GM19239 (cell line): Measurements from ENCODE around the gene ASTN2.

Experiments
- DNase-seq: peaks from one replicate; pipeline ENCODE4 v3.0.0; 2011; ENCODE audit warnings: low spot score; ENCODE audit not compliant: insufficient read length
- FAIRE-seq: peaks from 2 replicates; lab custom pipeline; 2011; peaks lifted over from hg19 to GRCh38; lab: Jason Lieb, UNC

ASTN2 gene

DNA sequence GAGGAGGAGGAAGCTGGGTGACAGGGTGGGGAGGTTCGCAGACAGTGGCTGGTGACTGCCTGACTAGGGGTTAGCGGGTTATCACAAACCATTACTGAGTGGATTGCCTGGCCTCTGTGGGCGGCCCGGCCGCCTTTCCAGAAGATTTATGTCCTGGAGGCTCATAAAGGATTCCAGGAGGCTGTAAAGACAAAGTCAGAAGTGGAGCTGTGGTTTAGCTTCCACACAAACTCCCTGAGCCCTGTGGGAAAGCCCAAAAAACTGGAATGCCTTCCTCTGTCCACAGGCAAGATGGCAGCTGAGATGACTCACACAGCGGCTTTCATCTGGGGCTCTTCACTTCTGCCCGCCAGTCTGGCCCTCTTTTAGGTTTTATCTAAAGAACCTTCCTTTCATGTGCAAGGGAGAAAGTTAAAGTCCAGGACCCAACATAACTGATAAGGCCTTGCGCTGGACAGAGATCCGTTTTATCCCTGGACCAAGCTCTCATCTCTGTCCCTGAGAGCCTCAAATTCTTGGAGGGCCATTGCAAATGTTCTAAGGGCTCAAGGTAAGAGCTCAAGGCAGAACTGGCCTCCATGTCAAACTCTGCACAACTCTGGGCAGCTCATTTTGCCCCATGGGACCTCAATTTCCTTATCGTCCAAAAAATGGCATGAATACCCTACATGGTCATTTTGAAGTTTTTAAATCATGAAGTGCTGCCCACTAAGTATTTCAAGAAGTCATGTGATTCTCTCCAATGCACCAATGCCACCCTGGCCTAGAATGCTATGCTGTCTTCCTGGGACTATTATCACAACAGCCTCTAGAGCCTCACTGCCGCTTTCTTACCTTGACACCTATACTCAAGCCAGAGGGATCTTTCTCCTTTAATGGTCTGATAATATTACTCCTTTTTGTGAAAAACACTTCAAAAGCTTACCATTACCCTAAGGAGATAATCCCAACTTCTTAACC, 977.2 kb downstream of the ASTN2 start:
- DNase-seq (no peak), FAIRE-seq (no peak)

DNA sequence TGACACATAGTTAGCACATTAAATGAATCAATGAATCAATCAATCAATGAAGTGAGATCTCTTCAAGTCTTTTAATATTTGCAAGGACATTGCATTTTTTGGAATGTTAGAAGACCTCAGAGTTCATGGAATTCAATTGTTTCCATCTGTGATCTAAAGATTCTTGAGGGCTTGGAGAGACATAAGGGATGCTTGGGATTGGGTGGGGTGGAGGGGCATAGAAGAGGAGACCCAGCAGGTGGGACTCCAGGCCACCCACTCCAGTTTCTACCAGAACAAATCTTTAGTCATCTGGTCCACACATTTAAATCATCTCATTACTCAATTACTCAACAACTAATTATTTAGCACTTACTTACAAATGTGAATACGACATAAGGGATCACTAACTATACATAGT, 978.7 kb downstream of the ASTN2 start:
- DNase-seq (no peak), FAIRE-seq (no peak)

DNA sequence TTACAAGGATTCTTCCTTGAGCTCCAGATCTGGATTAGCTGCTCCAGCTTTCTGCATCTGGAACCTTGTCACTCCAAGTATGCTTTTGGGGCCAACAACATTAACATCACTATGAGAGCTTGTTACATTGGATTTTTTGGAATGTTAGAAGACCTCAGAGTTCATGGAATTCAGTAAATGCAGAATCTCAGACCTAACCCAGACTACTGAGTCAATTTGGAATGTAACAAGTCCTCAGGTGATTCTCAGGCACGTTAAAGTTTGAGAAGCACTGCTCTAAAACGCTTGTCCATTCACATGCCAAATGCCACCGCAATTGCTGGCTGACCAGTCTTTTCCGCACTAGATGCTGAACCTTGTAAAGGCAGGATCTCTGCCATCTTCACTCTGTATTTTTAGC, 979.2 kb downstream of the ASTN2 start:
- no peak for DNase-seq
- no peak for FAIRE-seq

GRCh38 chr9:116434314-116434713, 980.5 kb downstream of the ASTN2 start:
- FAIRE-seq (no peak), DNase-seq (no peak)

GRCh38 chr9:116432051-116432450, 982.8 kb downstream of the ASTN2 start:
- FAIRE-seq (no peak), DNase-seq (no peak)

DNA sequence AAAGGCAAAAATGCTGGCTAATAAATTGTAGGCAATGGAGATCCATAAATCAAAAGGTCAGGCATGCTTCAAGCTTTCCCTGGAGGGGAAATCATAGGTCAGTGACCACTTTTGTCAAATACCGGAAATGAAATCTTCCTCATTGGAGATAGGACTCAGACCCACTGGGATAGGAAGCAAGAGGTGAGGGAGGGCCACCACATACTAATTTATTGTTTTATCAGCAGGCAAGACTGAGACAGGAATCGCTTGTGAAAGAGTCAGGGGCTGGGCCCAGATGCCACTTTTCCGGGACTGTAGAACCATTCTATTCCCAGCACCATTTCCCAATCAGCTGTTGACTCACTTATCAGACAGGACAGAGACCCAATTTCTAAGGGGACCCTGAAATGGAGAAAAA, 984.0 kb downstream of the ASTN2 start:
- FAIRE-seq: no peak

DNA sequence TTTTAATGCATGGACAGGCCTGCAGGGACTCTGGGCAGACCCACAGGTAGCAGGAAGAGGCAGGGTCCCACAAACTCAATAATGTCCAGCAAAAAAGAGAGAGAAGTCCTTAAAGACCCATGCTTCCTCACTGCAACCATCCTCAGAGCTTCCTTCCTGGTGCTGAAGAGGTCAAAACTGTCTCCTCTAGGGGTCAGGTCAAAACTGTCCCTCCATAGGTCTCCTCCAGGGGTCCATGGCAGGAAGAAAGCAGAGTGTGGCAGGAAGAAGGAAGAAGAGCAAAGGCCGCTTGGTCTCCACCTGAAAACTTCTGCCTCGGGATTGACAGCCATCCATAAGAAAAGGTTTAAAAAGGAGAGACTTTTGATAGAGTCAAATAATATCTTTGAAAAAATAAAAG, 989.6 kb downstream of the ASTN2 start:
- FAIRE-seq: no peak

More for the DNA sequence above, 984.0 kb downstream of the ASTN2 start:
- DNase-seq: no peak

DNA sequence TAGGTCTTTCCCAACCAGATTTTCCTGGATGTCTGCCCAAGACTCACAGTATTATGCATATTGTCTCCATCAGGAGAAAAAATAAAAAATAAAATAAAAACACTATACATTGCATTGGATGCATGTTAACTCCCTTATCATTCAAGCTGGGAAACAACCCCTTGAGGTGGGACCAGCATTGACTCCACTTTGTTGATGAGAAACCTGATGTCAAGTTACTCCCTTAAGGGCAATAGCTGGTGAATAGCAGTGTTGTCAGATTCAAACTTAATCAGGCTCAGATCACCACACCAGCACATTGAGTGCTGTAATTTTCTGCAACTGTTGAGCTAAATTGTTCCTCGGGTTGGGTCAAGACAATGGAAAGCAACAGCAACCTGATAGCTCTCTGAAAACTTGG, 991.7 kb downstream of the ASTN2 start:
- no peak for DNase-seq
- FAIRE-seq: no peak

More for the DNA sequence above, 989.6 kb downstream of the ASTN2 start:
- no peak for DNase-seq

- no peak for FAIRE-seq
- DNase-seq: no peak
Measured at GRCh38 chr9:116422119-116422979, 992.5 kb downstream of the ASTN2 start.

GRCh38 chr9:116420993-116421538, 993.8 kb downstream of the ASTN2 start:
- DNase-seq: no peak
- FAIRE-seq: no peak

GRCh38 chr9:116419181-116419580, 995.7 kb downstream of the ASTN2 start:
- DNase-seq: no peak
- FAIRE-seq: no peak

DNA sequence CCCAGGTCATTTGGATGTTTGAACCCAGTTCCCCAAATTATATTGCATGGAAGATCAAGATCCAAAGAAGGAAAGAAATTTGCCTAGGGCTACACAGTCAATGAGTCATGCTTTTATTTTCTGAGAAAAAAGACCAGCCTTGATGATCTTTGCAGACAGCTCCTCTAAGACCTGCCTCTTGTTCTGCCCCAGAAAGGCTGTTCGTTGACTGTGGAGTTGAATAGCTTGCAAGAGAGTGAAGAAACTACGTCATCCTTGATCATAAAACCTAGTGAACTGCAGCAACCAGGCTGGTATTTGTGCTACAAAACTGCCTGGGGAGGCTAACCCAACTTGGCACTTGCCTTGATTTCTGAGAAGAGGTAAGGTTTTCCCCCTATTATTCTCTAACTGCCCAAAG, 997.4 kb downstream of the ASTN2 start:
- FAIRE-seq (no peak), DNase-seq (no peak)

DNA sequence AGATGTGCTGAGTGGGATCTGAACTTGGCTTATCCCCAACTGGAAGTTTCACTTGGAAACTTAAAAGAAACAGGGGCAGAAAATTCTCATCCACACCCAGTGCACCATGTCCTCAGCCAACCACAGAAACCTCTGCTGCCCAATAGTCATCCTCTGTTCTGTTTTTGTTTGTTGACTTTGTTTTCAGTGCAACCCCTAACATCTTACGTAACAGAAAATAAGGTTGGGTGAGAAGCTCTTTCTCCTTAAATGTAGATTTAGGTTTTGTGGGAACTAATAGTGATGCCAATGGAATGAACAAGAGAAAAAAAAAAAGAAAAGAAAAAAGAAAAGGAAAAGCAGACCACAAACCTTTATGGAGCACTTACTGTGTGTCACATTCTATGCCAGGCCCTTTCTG, 998.4 kb downstream of the ASTN2 start:
- DNase-seq (no peak), FAIRE-seq (no peak)

- FAIRE-seq: no peak
- DNase-seq: no peak
Measured at GRCh38 chr9:116414374-116414773, 1000.5 kb downstream of the ASTN2 start.

DNA sequence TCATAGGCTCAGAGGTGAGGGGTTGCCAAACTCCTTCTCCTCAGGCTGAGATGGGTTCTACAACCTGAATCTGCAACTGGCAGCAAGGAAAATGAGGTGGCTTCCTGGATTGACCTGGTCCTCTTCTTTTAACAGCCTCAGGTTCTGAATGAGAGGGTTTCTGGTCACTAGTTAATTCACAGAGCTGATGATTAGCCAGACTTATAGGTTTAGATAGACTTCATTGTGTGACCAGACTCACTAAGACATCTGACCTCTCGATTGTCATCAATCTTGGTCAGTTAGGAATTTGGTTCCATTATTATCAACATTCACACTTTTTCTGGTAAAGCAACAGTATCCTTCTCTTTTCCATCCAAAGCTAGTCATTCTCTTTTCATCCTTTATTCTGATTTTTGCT, 1003.4 kb downstream of the ASTN2 start:
- DNase-seq (no peak), FAIRE-seq (no peak)

- DNase-seq (no peak), FAIRE-seq (no peak)
Measured at GRCh38 chr9:116409638-116410037, 1005.2 kb downstream of the ASTN2 start.

GRCh38 chr9:116409129-116409528, 1005.7 kb downstream of the ASTN2 start:
- DNase-seq: no peak
- FAIRE-seq: no peak

DNA sequence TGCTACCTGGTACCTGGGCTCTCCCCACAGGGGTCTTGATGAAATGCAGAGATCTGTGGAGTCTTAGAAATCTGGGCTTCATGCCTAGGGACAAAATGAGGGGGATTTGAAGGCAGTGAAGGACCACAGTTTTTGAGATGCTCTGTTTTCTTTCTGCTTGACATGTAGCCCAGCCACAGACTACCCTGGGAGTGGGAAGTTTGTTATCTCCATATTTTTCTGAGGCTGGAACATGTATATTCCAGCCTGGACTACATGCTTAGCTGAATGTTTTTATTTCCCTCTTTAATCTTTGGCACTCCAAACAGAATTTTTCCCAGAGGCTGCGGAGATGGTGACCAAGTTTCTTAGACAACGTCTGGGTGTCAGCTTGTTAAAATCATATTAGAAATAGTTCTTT, 1008.4 kb downstream of the ASTN2 start:
- DNase-seq (no peak), FAIRE-seq (no peak)

GRCh38 chr9:116405321-116405720, 1009.5 kb downstream of the ASTN2 start:
- DNase-seq (no peak), FAIRE-seq (no peak)

GRCh38 chr9:116404228-116404627, 1010.6 kb downstream of the ASTN2 start:
- no peak for FAIRE-seq

GRCh38 chr9:116403171-116403570, 1011.7 kb downstream of the ASTN2 start:
- no peak for FAIRE-seq

More at GRCh38 chr9:116404228-116404627, 1010.6 kb downstream of the ASTN2 start:
- DNase-seq: no peak

More at GRCh38 chr9:116403171-116403570, 1011.7 kb downstream of the ASTN2 start:
- DNase-seq: no peak
